Measurements from ENCODE around the gene IDS. TPM values are rescaled to one million over a fixed set of nuclear protein-coding genes. Genes with fewer than 3 reads are reported as not detected.

Gene IDS
- total and polyA plus RNA-seq, 3 donors from 2014 or later = 25.3 to 38.4 (median 30.2) TPM

- Histone ChIP-seq H3K36me3 (ENCODE audit: low read depth, missing control alignments) (no peaks in the 10 kb centered on the region), H3K27me3 (no peaks in the 10 kb centered on the region), H3K4me1 (no peaks in the 10 kb centered on the region), H3K4me3 (no peak overlapping the region), H3K9me3 (no peaks in the 10 kb centered on the region), H3K27ac (no peak overlapping the region)
- WGBS, 2 donors = 50 to 67% methylated on average over 2 of the region's 2 CpGs
- DNase-seq = no peak
- TF ChIP-seq POLR2A (IDR thresholded peaks at IDR 0.05) (no peak), CTCF (IDR thresholded peaks at IDR 0.05) (no peak)
- intact Hi-C loops (cut with DNase I; ENCODE audit: low total_unique reads) = no loop called here
These were observed 11.5 kb upstream of the IDS start for GRCh38 chrX:149516604-149517003.

GRCh38 chrX:149515954-149516602, 11.0 kb upstream of the IDS start:
- DNase-seq = no peak
- TF ChIP-seq POLR2A (IDR thresholded peaks at IDR 0.05) = no peak
- no peak for TF ChIP-seq CTCF (IDR thresholded peaks at IDR 0.05)
- H3K9me3 ChIP-seq = no peaks in the 10 kb centered on the region
- WGBS, 2 donors = 57 to 90% methylated on average over 3 to 4 of the region's 4 CpGs
- no peaks in the 10 kb centered on the region for H3K4me1 ChIP-seq
- no peak overlapping the region for H3K27ac ChIP-seq
- intact Hi-C loops (cut with DNase I; ENCODE audit: low total_unique reads) = no loop called here
- no peak overlapping the region for H3K4me3 ChIP-seq
- no peaks in the 10 kb centered on the region for H3K36me3 ChIP-seq (ENCODE audit: low read depth, missing control alignments)
- no peaks in the 10 kb centered on the region for H3K27me3 ChIP-seq

GRCh38 chrX:149513825-149514428, 8.8 kb upstream of the IDS start:
- TF ChIP-seq POLR2A (IDR thresholded peaks at IDR 0.05) (no peak), CTCF (IDR thresholded peaks at IDR 0.05) (no peak)
- H3K27me3 ChIP-seq = no peaks in the 10 kb centered on the region
- H3K9me3 ChIP-seq = no peaks in the 10 kb centered on the region
- no peak for DNase-seq
- no peaks in the 10 kb centered on the region for H3K4me1 ChIP-seq
- no peak overlapping the region for H3K4me3 ChIP-seq
- WGBS, 2 donors = 65 to 71% methylated on average over 9 of the region's 9 CpGs
- no peaks in the 10 kb centered on the region for H3K36me3 ChIP-seq (ENCODE audit: low read depth, missing control alignments)
- intact Hi-C loops (cut with DNase I; ENCODE audit: low total_unique reads) = no loop called here
- H3K27ac ChIP-seq = no peak overlapping the region

- intact Hi-C loops (cut with DNase I; ENCODE audit: low total_unique reads) = no loop called here
- Histone ChIP-seq H3K27me3 (no peaks in the 10 kb centered on the region), H3K4me1 (no peaks in the 10 kb centered on the region), H3K9me3 (no peaks in the 10 kb centered on the region), H3K27ac (no peak overlapping the region), H3K36me3 (ENCODE audit: low read depth, missing control alignments) (no peaks in the 10 kb centered on the region), H3K4me3 (no peak overlapping the region)
- 84 to 88% methylated on average over 4 of the region's 4 CpGs for WGBS, 2 donors
- DNase-seq = peak; percentile 54
- TF ChIP-seq POLR2A (IDR thresholded peaks at IDR 0.05) (no peak), CTCF (IDR thresholded peaks at IDR 0.05) (peak in 1 of 3 experiments; percentile 36)
These were observed 7.2 kb upstream of the IDS start for GRCh38 chrX:149512225-149512885.

Measured in testis (tissue), 3 donors.